ENCODE data around the gene S100A11. TPM values are rescaled to one million over a fixed set of nuclear protein-coding genes. Genes with fewer than 3 reads are reported as not detected.
A peak's percentile ranks its signal among the peaks of the same experiment; 100 is the strongest.

Gene S100A11
- total RNA-seq, 1 experiment from 2014 or later: 302 TPM

- no CpG with 5 or more reads among the region's 4 CpGs for WGBS (ENCODE audit: extremely low coverage, insufficient read length, low lambda C conversion rate)
- Histone ChIP-seq H4K20me1 (ENCODE audit: control insufficient read depth, insufficient read depth, insufficient read length) (no peaks in the 10 kb centered on the region), H3K14ac (ENCODE audit: insufficient read depth, low read length) (no peak overlapping the region), H2AFZ (ENCODE audit: low read length) (peak overlapping the region; percentile 44), H3T11ph (ENCODE audit: low read length) (no peak overlapping the region), H3K4me1 (ENCODE audit: insufficient read depth, low read length) (no peaks in the 10 kb centered on the region; the same call in 1 of the 2 replicates), H2BK12ac (ENCODE audit: insufficient read length, low read depth, low read length) (no peak overlapping the region), H2BK20ac (ENCODE audit: low read depth, low read length, poor library complexity, severe bottlenecking) (no peak overlapping the region), H3K9ac (ENCODE audit: extremely low read depth, insufficient read length, low read length) (no peak overlapping the region), H2AK5ac (ENCODE audit: insufficient read length, low read length) (no peak overlapping the region), H3K4me2 (ENCODE audit: insufficient read depth, insufficient read length, low read length) (no peak overlapping the region), H2BK120ac (ENCODE audit: low read depth, low read length, poor library complexity, severe bottlenecking) (no peak overlapping the region), H3K9me3 (ENCODE audit: control insufficient read depth, low read depth, low read length) (no peaks in the 10 kb centered on the region), H3K4ac (ENCODE audit: low read depth, low read length) (no peak overlapping the region), H3K18ac (ENCODE audit: insufficient read length, low read depth, low read length) (no peak overlapping the region), H2BK15ac (ENCODE audit: low read depth, low read length) (no peak overlapping the region), H3K79me1 (ENCODE audit: insufficient read depth, low read depth, low read length, poor library complexity, severe bottlenecking) (no peaks in the 10 kb centered on the region), H2BK5ac (ENCODE audit: insufficient read length, low read length) (no peak overlapping the region), H3K27me3 (ENCODE audit: insufficient read depth, low read length) (no peaks in the 10 kb centered on the region), H4K5ac (ENCODE audit: insufficient read length, low read depth, low read length) (no peak overlapping the region), H3K23me2 (ENCODE audit: insufficient read length, low read depth, low read length, poor library complexity, severe bottlenecking) (no peaks in the 10 kb centered on the region), H4K91ac (ENCODE audit: insufficient read length, low read depth, low read length) (no peak overlapping the region), H3K56ac (ENCODE audit: insufficient read length, low read depth, low read length) (no peak overlapping the region), H3K79me2 (ENCODE audit: insufficient read depth, low read length) (no peaks in the 10 kb centered on the region), H3K27ac (ENCODE audit: insufficient read length, low read depth, low read length) (no peak overlapping the region), H4K8ac (replicated peaks; ENCODE audit: insufficient read length, low read depth, low read length) (no peak overlapping the region), H3K23ac (ENCODE audit: insufficient read length, low read depth, low read length) (no peak overlapping the region)
- peaks cover 7% of the 10 kb centered on the region for H3K27me3 Mint-ChIP-seq (ENCODE audit: low read depth)
- TF ChIP-seq CTCF (conservative IDR thresholded peaks at IDR 0.05): no peak
- H3K27ac Mint-ChIP-seq: no peak overlapping the region; a peak in 1 of 7 replicates
- no peaks in the 10 kb centered on the region for H3K9me3 Mint-ChIP-seq
- H3K4me1 Mint-ChIP-seq: peaks cover 5 to 12% of the 10 kb centered on the region in 2 experiments; a peak in 3 of 4 replicates
- no peaks in the 10 kb centered on the region for H3K36me3 Mint-ChIP-seq (ENCODE audit: insufficient read depth in 1 of 3, low read depth in 3 of 3)
- no peak for DNase-seq
- no peak overlapping the region for H3K4me3 Mint-ChIP-seq
Observed at GRCh38 chr1:152000964-152001630, 35.7 kb downstream of the S100A11 start.
